H1 (cell line): Measurements from ENCODE around the gene VSTM2L. TPM values are rescaled to one million over a fixed set of nuclear protein-coding genes. Genes with fewer than 3 reads are reported as not detected.

Experiments
- CTCF ChIA-PET: fragments of 300-600 bp; sonication (Branson Sonifier 250); formaldehyde crosslinking; loops from one replicate; lab custom pipeline; 2021; ENCODE audit not compliant: partially characterized antibody; lab: Charles Lee
- POLR2A ChIA-PET: fragments of 300-600 bp; sonication (Branson Sonifier 250); formaldehyde crosslinking; loops from one replicate; lab custom pipeline; 2021; ENCODE audit warnings: inconsistent platforms; ENCODE audit not compliant: partially characterized antibody; lab: Charles Lee
- DNase-seq, 2 experiments: peaks; one replicate each; pipeline versions ENCODE4 v3.0.0 to v3.0.0-alpha.2; 2010 to 2022; ENCODE audit warnings: low spot score in 2 of 2, low read depth in 1 of 2, mixed read lengths in 1 of 2
- FAIRE-seq: peaks from 2 replicates; lab custom pipeline; 2011; peaks lifted over from hg19 to GRCh38; lab: Jason Lieb, UNC
- H2AFZ ChIP-seq: 2 replicates; pipeline ENCODE4 v1.8.1; 2012; ENCODE audit warnings: low read length, inconsistent platforms
- H2AK5ac ChIP-seq: 2 replicates; pipeline ENCODE4 v1.6.1; 2013; ENCODE audit warnings: low read depth, low read length
- H2BK120ac ChIP-seq: replicated peaks from 2 replicates; pipeline ENCODE3; 2013; ENCODE audit warnings: low read depth, low read length, inconsistent platforms
- H2BK12ac ChIP-seq: 2 replicates; pipeline ENCODE4 v1.6.1; 2013; ENCODE audit warnings: low read depth, low read length
- H2BK15ac ChIP-seq: 2 replicates; pipeline ENCODE4 v1.6.1; 2013; ENCODE audit warnings: low read length
- H2BK20ac ChIP-seq: 2 replicates; pipeline ENCODE4 v1.6.1; 2013; ENCODE audit warnings: low read length
- H2BK5ac ChIP-seq: 2 replicates; pipeline ENCODE4 v1.6.1; 2013; ENCODE audit warnings: low read depth, low read length
- H3K14ac ChIP-seq: 2 replicates; pipeline ENCODE4 v1.6.1; 2013; ENCODE audit warnings: inconsistent platforms; ENCODE audit not compliant: insufficient read length
- H3K18ac ChIP-seq: 2 replicates; pipeline ENCODE4 v1.6.1; 2013; ENCODE audit warnings: low read length; ENCODE audit errors: extremely low read depth
- H3K23ac ChIP-seq: 2 replicates; pipeline ENCODE4 v1.6.1; 2013; ENCODE audit warnings: inconsistent platforms; ENCODE audit not compliant: insufficient read length
- H3K23me2 ChIP-seq: 2 replicates; pipeline ENCODE4 v1.6.1; 2013; ENCODE audit warnings: low read depth, low read length
- H3K27ac ChIP-seq: 2 replicates; pipeline ENCODE4 v1.6.1; 2011; ENCODE audit warnings: low read depth, low read length, inconsistent platforms
- H3K27me3 ChIP-seq, 4 experiments: replicated peaks in 1 of 4; 1 replicate in 1 of 4; 2 replicates in 3 of 4; pipeline versions ENCODE4 v1.6.1 to v1.8.1; 2011 to 2013; ENCODE audit warnings: low read length in 3 of 4, mild to moderate bottlenecking in 3 of 4, inconsistent platforms in 2 of 4, mixed read lengths in 2 of 4, moderate library complexity in 1 of 4; ENCODE audit not compliant: control insufficient read depth in 3 of 4, insufficient read depth in 3 of 4; ENCODE audit errors: extremely low read depth in 1 of 4
- H3K36me3 ChIP-seq, 4 experiments: 2 replicates each; pipeline versions ENCODE4 v1.6.1 to v1.8.1; 2011 to 2013; ENCODE audit warnings: mild to moderate bottlenecking in 4 of 4, low read length in 3 of 4, moderate library complexity in 2 of 4, control low read depth in 1 of 4, inconsistent platforms in 1 of 4; ENCODE audit not compliant: insufficient read depth in 4 of 4, control insufficient read depth in 2 of 4
- H3K4ac ChIP-seq: replicated peaks from 2 replicates; pipeline ENCODE3; 2013; ENCODE audit warnings: low read length, low read depth, mixed read lengths, inconsistent platforms; ENCODE audit not compliant: insufficient read length
- H3K4me1 ChIP-seq, 4 experiments: replicated peaks in 1 of 4; 1 replicate in 1 of 4; 2 replicates in 3 of 4; pipeline versions ENCODE4 v1.6.1 to v1.8.1; 2011 to 2013; ENCODE audit warnings: low read length in 3 of 4, inconsistent platforms in 2 of 4, mixed read lengths in 1 of 4; ENCODE audit not compliant: insufficient read depth in 4 of 4, control insufficient read depth in 3 of 4
- H3K4me2 ChIP-seq, 2 experiments: 2 replicates each; pipeline versions ENCODE4 v1.6.1 to v1.8.1; 2011 to 2013; ENCODE audit warnings: low read depth in 2 of 2, low read length in 2 of 2, control low read depth in 1 of 2, inconsistent platforms in 1 of 2, mild to moderate bottlenecking in 1 of 2; ENCODE audit not compliant: insufficient read depth in 1 of 2
- H3K4me3 ChIP-seq, 4 experiments: fragments of 200-600, 300-600 bp in 1 of 4; sonication (generic), shearing (Covaris generic), sonication (Bioruptor Twin) in 1 of 4; 2 replicates each; pipeline versions ENCODE4 v1.5.1 to v1.8.1; 2011 to 2016; ENCODE audit warnings: low read length in 4 of 4, low read depth in 3 of 4, control low read depth in 2 of 4, inconsistent platforms in 2 of 4, mild to moderate bottlenecking in 2 of 4, mixed read lengths in 1 of 4, moderate library complexity in 1 of 4; ENCODE audit not compliant: insufficient read depth in 2 of 4; ENCODE audit errors: extremely low read depth in 1 of 4
- H3K56ac ChIP-seq: replicated peaks from 2 replicates; pipeline ENCODE3; 2013; ENCODE audit warnings: low read depth, mild to moderate bottlenecking, mixed read lengths, low read length, inconsistent platforms; ENCODE audit not compliant: insufficient read length
- H3K79me1 ChIP-seq: 2 replicates; pipeline ENCODE4 v1.6.1; 2013; ENCODE audit warnings: low read depth, low read length, control low read depth
- H3K79me2 ChIP-seq, 2 experiments: 2 replicates each; pipeline versions ENCODE4 v1.6.1 to v1.8.1; 2012 to 2013; ENCODE audit warnings: low read length in 2 of 2, mild to moderate bottlenecking in 2 of 2, inconsistent platforms in 1 of 2; ENCODE audit not compliant: insufficient read depth in 2 of 2, control insufficient read depth in 1 of 2
- H3K9ac ChIP-seq, 4 experiments: replicated peaks in 1 of 4; 1 replicate in 1 of 4; 2 replicates in 3 of 4; pipeline versions ENCODE4 v1.6.1 to v1.8.1; 2011 to 2013; ENCODE audit warnings: low read depth in 3 of 4, low read length in 3 of 4, control low read depth in 2 of 4, mild to moderate bottlenecking in 2 of 4, moderate library complexity in 2 of 4, inconsistent platforms in 1 of 4; ENCODE audit errors: extremely low read depth in 1 of 4
- H3K9me3 ChIP-seq, 2 experiments: 2 replicates each; pipeline versions ENCODE4 v1.6.1 to v1.8.1; 2012 to 2013; ENCODE audit warnings: mild to moderate bottlenecking in 2 of 2, moderate library complexity in 2 of 2, control low read depth in 1 of 2, inconsistent platforms in 1 of 2, low read depth in 1 of 2, low read length in 1 of 2, mixed read lengths in 1 of 2; ENCODE audit not compliant: insufficient read depth in 2 of 2
- H4K20me1 ChIP-seq, 2 experiments: replicated peaks in 1 of 2; 2 replicates each; pipeline versions ENCODE3 to v1.8.1; 2011 to 2013; ENCODE audit warnings: inconsistent platforms in 2 of 2, low read length in 2 of 2, mild to moderate bottlenecking in 1 of 2; ENCODE audit not compliant: insufficient read depth in 2 of 2, control insufficient read depth in 1 of 2
- H4K5ac ChIP-seq: 2 replicates; pipeline ENCODE4 v1.6.1; 2013; ENCODE audit warnings: low read length, low read depth, mixed read lengths, inconsistent platforms; ENCODE audit not compliant: insufficient read length
- H4K8ac ChIP-seq: 2 replicates; pipeline ENCODE4 v1.8.0; 2013; ENCODE audit warnings: mild to moderate bottlenecking, moderate library complexity, low read length, inconsistent platforms; ENCODE audit not compliant: insufficient read depth; ENCODE audit errors: extremely low read depth
- H4K91ac ChIP-seq: replicated peaks from 2 replicates; pipeline ENCODE3; 2013; ENCODE audit warnings: low read length, mixed read lengths, inconsistent platforms; ENCODE audit not compliant: insufficient read length
- BRCA1 ChIP-seq: IDR thresholded peaks from 2 replicates; pipeline ENCODE4 v1.6.1; 2012; ENCODE audit warnings: low read depth, low read length, improper control_type of control experiment
- CBX5 ChIP-seq: fragments of 300-800, 300-1000 bp; sonication (generic); IDR thresholded peaks from 2 replicates; pipeline ENCODE4 v1.7.1; 2016; ENCODE audit warnings: antibody characterized with exemption, low read length, low read depth
- CBX8 ChIP-seq: fragments of 300-800, 300-1000 bp; sonication (generic); IDR thresholded peaks from 2 replicates; pipeline ENCODE4 v1.7.1; 2016; ENCODE audit warnings: low read depth, low read length, borderline replicate concordance
- CTCF ChIP-seq, 3 experiments: IDR thresholded peaks; 1 replicate in 2 of 3; 2 replicates in 1 of 3; pipeline versions ENCODE4 v1.5.1 to v1.6.1; 2011; ENCODE audit warnings: low read length in 3 of 3, mild to moderate bottlenecking in 3 of 3, inconsistent platforms in 2 of 3, low read depth in 1 of 3, moderate library complexity in 1 of 3; ENCODE audit not compliant: insufficient read depth in 1 of 3; ENCODE audit errors: control extremely low read depth in 1 of 3
- FOSL1 ChIP-seq: IDR thresholded peaks from 2 replicates; pipeline ENCODE4 v1.6.1; 2011; ENCODE audit warnings: mild to moderate bottlenecking, low read depth, low read length, moderate library complexity; ENCODE audit not compliant: insufficient read depth
- JUND ChIP-seq: IDR thresholded peaks from 2 replicates; pipeline ENCODE4 v1.6.1; 2011; ENCODE audit warnings: mild to moderate bottlenecking, improper control_type of control experiment, low read length
- MAFK ChIP-seq: IDR thresholded peaks from 2 replicates; pipeline ENCODE4 v1.6.1; 2012; ENCODE audit warnings: low read depth, mild to moderate bottlenecking, improper control_type of control experiment, low read length
- PHF8 ChIP-seq: fragments of 200-600 bp; sonication (generic); conservative IDR thresholded peaks from 2 replicates; pipeline ENCODE4 v1.7.1; 2012; ENCODE audit warnings: low read depth, mild to moderate bottlenecking, inconsistent platforms, low read length, moderate library complexity
- YY1 ChIP-seq: IDR thresholded peaks from 2 replicates; pipeline ENCODE4 v1.6.1; 2011; ENCODE audit warnings: low read depth, mild to moderate bottlenecking, low read length
- WGBS, 2 experiments: shearing (Covaris generic) in 1 of 2; methylation state at CpG; one replicate each; pipeline versions ENCODE4 v1.1.6 to v1.1.7; 2013 to 2015; ENCODE audit warnings: low lambda C conversion rate in 2 of 2, mixed read lengths in 2 of 2, inconsistent platforms in 1 of 2, low coverage in 1 of 2, missing lambda C conversion rate in 1 of 2; ENCODE audit not compliant: insufficient replicate concordance in 2 of 2, insufficient coverage in 1 of 2, insufficient read length in 1 of 2; ENCODE audit errors: extremely low coverage in 1 of 2, missing lambda C conversion rate in 1 of 2; 5-methylcytosine and 5-hydroxymethylcytosine counted together
- polyA plus RNA-seq, 7 experiments: library from polyadenylated mRNA; depleted of rRNA in 3 of 7; stranded (reverse) in 5 of 7; unstranded in 2 of 7; fragments of >200 nt in 5 of 7; fragments of 200-250 nt in 2 of 7; gene quantifications; 1 replicate in 5 of 7; 2 replicates in 1 of 7; 4 replicates in 1 of 7; pipeline versions ENCODE4 v1.2.1 to v1.2.3, GENCODE V29; 2011 to 2013; ENCODE audit warnings: missing spikeins in 2 of 7, mixed read lengths in 2 of 7
- total RNA-seq: library from RNA; stranded (reverse); fragmentation: NEBNext Ultra II Directional; extraction: Animal tissue kit (Norgen Biotek cat#: 25700); gene quantifications from 2 replicates; pipeline ENCODE4 v1.2.1, GENCODE V29; 2021
- TF ChIP-seq, protein P1 (sequence below): IDR thresholded peaks from 2 replicates; pipeline ENCODE4 v1.6.1; 2012; ENCODE audit warnings: low read length, inconsistent platforms

Gene VSTM2L
- total and polyA plus RNA-seq, 2 of the 8 experiments (the other 6 are each of a cell fraction or from before 2014, with no cell fraction given), result 1.3 to 3.2 TPM

DNA sequence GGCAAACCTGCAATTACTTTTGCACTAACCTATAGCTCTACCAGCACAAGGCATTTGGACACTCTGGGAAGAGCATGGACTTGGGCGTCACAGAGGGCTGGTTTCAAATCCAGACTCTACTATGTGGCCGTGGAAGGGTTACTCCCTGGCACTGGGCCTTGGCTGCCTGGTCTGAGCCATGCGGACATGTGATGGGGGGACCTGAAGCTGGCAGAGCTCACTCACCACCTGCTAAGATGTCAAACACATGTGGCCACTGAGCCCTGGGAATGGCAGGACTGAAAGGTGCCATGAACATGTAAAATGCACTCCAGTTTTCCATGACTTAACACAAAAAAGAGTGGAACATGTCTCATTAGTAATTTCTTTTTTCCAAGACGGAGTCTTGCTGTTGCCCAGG lies 23.7 kb downstream of the VSTM2L start:
- H4K20me1 ChIP-seq, result no peaks in the 10 kb centered on the region
- no peak overlapping the region for H2BK12ac ChIP-seq
- FAIRE-seq (no peak), DNase-seq (no peak)
- H3K23ac ChIP-seq, result no peak overlapping the region
- no peak overlapping the region for H3K9ac ChIP-seq
- no peaks in the 10 kb centered on the region for H3K23me2 ChIP-seq
- H3K56ac ChIP-seq, result no peak overlapping the region
- H3K79me2 ChIP-seq, result no peaks in the 10 kb centered on the region
- no peak overlapping the region for H3K14ac ChIP-seq
- CTCF ChIA-PET, result interaction anchor here (0.7 to 2.5 kb wide), 4 partner anchors 8 to 76 kb away, joined by 3 to 10 read pairs (median 4); no protein-coding TSS in a partner anchor
- no peaks in the 10 kb centered on the region for H3K36me3 ChIP-seq
- H2BK15ac ChIP-seq, result no peak overlapping the region
- H4K91ac ChIP-seq, result no peak overlapping the region
- H2AK5ac ChIP-seq, result no peak overlapping the region
- peak overlapping the region; percentile 13; the same call in 1 of the 2 replicates for H3K18ac ChIP-seq
- 0 out of 2 replicates have a peak overlapping the region, but pooled peaks have one; percentile 72 for H4K8ac ChIP-seq
- no peak overlapping the region for H2BK20ac ChIP-seq
- H3K4ac ChIP-seq, result no peak overlapping the region
- H3K4me3 ChIP-seq, result no peak overlapping the region
- no peak overlapping the region for H4K5ac ChIP-seq
- WGBS, 2 experiments, result 92% methylated on average over 4 of the region's 4 CpGs; no CpG with 5 or more reads in 1 of the 2 experiments
- H2BK120ac ChIP-seq, result no peak overlapping the region
- POLR2A ChIA-PET, result no interaction called here
- no peaks in the 10 kb centered on the region for H3K27me3 ChIP-seq
- no peak overlapping the region for H3K4me2 ChIP-seq
- H2BK5ac ChIP-seq, result no peak overlapping the region
- peaks cover 0 to 6% (median 3%) of the 10 kb centered on the region in 4 experiments; a peak in 3 of 7 replicates for H3K4me1 ChIP-seq
- H2AFZ ChIP-seq, result no peak overlapping the region
- no peak overlapping the region for H3K27ac ChIP-seq
- no peaks in the 10 kb centered on the region; the same call in 1 of the 2 replicates for H3K79me1 ChIP-seq
- no peaks in the 10 kb centered on the region for H3K9me3 ChIP-seq
- TF ChIP-seq YY1, result no peak
- TF ChIP-seq BRCA1, result no peak
- no peak for TF ChIP-seq CBX8
- no peak for TF ChIP-seq MAFK
- TF ChIP-seq PHF8, result no peak
- TF ChIP-seq, protein P1, sequence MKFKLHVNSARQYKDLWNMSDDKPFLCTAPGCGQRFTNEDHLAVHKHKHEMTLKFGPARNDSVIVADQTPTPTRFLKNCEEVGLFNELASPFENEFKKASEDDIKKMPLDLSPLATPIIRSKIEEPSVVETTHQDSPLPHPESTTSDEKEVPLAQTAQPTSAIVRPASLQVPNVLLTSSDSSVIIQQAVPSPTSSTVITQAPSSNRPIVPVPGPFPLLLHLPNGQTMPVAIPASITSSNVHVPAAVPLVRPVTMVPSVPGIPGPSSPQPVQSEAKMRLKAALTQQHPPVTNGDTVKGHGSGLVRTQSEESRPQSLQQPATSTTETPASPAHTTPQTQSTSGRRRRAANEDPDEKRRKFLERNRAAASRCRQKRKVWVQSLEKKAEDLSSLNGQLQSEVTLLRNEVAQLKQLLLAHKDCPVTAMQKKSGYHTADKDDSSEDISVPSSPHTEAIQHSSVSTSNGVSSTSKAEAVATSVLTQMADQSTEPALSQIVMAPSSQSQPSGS, result no peak
- TF ChIP-seq FOSL1, result no peak
- TF ChIP-seq CTCF (IDR thresholded peaks at IDR 0.05; ENCODE audit: control extremely low read depth in 1 of 3, insufficient read depth in 1 of 3, low read depth in 1 of 3, low read length in 3 of 3), result no peak
- no peak for TF ChIP-seq JUND
- TF ChIP-seq CBX5, result no peak
